Activated T-helper 1 cell treated with Interleukin-2 at 50 U/mL for 16 hours (primary cell): ENCODE data around the gene BICRA.
"Not testable (repeated sequence)": the region's sequence is repeated elsewhere in the genome, so short reads cannot be mapped to it uniquely, and the experiment has no call there.

Source experiments
- DNase-seq: peaks from one replicate; pipeline ENCODE4 v3.0.0-alpha.2; 2020; ENCODE audit warnings: low read depth

The BICRA gene

DNA sequence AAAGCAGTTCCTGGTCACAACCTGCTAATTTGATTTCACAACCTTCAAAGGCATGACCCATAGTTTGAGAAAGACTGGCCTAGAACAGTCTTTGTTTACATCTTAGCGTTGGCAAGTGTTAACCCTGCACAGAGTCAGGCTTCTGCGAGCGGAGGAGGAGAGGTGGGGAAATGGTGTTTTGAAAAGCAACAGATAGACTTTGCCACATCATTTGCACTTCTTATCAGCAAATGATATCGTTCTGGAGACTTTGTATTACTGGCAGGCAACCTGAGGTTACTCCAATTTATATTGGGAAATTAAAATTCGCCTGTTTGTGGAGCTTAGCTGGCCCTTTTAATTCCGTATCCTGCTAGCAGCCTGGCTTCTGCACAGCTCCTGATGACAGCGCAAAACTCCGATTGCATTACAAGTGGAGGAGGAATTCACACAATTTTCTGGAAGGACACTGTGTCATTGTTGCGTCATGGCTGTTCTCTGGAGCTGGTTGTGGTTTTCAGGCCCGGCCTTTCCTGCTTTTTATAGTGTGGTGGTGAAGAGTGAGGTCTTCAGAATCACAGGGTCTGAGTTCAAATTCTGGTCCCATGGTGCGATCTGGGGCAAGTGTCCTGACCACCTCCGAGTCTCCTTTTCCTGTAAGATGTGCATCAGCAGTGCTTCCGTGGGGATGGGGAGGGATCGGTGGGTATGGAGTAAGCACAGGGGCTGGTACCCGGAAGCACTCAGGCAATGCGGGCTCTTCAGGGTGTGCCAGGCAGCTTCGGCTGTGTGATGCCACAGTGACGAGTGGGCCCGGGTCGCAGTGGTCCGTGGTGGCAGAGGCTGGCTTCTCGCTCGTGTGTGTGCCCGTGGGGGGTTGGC, 55.2 kb downstream of the BICRA start:
- DNase-seq = no peak

DNA sequence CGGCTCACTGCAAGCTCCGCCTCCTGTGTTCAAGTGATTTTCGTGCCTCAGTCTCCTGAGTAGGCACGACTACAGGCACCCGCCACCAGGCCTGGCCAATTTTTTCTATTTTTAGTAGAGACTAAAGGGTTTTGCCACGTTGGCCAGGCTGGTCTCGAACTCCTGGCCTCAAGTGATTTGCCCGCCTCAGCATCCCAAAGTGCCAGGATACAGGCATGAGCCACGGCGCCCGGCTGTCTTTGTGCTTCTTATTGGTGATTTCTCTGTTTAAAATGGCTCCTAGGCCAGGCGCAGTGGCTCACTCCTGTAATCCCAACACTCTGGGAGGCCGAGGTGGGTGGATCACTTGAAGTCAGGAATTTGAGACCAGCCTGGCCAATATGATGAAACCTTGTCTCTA, 59.6 kb downstream of the BICRA start:
- not testable (repeated sequence) for DNase-seq

DNA sequence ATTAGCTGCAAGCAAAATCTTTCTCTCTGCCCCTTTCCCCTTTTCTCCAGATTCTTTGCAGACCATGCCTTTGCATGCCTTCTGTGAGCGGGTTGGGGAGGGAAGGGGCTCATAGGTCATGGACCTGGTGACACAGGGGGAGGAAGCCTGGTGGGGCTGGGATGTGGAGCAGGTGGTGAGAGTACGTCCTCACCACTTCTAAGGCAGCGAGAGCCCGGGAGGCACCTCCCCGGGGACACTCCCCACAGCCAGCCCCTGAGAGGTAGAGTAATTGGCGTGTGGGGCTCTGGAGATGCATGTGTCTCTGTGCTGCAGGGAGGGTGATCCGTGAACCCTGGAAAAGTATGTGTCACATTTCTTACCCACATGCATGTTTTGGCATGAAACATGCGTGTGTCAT, 61.8 kb downstream of the BICRA start:
- DNase-seq = no peak

DNA sequence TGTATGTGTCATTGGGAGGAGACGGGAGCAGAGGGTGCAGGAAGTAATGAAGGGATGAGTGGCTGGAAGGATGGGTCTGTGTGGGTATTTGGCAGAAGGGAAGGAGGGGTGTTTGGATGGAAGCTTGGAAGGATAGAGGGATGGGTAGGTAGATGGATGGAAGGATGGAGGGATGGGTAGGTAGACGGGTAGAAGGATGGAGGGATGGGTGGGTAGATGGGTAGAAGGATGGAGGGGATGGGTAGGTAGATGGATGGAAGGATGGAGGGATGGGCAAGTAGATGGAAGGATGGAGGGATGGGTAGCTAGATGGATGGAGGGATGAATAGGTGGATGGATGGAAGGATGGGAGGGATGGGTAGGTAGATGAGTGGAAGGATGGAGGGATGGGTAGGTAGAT, 62.6 kb downstream of the BICRA start:
- DNase-seq = no peak

DNA sequence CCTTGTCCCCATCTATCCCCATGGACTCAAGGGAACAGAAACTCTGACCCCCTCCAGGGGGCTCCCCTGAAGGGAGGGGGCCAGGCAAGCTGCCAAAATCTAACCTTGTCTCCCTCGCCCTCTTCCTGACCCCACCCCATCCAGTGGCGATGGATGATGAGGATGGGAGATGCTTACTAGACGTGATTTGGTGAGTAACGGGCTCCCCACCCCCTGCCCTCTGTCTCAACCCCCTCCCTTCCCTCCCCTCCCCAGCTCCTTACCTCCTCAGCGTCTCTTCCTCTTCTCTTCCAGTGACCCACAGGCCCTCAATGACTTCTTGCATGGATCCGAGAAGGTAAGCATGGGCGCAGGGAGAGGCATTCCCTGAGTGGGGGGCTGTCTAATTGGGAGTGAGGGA, 64.5 kb downstream of the BICRA start:
- no peak for DNase-seq

DNA sequence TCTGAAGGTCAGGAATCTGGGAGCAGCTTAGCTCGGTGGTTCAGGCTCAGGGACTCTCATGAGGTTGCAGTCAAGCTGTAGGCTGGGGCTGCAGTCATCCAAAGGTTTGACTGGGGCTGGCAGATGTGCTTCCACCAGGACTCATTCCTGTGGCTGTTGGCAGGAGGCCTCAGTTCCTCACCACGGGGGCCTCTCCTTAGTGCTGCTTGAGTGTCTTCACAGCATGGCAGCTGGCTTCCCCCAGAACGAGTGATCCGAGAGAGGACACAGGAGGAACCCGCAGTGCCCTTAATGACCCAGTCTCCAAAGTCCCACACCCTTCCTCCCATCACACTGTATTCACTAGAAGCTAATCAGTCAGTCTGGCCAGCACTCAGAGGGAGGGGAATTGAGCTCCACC, 65.6 kb downstream of the BICRA start:
- no peak for DNase-seq

DNA sequence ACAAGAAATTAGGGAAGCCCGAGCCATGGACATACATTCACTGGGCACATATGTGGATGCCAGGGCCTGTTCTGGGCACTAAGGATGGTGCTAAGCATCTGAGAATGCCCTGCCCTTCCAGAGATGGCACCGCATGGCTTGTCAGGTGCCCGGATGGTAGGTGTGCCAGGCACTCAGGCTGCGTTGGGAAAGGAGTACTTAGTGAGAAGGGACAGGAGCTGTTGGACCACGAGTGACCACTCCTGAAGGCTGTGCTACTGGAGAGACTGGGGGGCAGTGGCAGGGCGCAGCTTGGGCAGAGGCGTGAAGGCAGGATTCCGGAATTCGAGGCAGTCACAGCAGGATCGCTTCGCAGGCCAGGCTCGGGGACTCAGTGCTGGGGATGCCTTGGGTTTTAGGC, 66.3 kb downstream of the BICRA start:
- no peak for DNase-seq

DNA sequence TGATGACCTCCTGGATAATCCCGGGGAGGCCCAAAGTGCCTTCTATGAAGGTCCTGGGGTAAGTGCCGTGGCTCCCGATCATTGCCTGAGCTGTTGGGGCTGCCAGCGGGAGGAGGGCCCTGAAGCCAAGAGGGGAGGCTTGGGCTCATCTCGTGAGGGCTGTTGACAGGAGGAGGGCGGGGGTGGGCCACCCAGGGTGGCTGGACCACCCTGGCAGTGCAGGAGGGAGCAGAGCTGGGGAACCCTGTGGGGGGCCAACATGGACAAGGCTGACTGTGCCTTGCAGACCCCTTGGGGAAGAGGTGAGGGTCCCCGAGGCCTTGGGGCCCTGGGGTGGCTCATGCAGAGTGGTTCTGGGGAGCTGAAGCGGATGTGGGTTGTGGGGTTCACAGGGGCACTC, 66.9 kb downstream of the BICRA start:
- DNase-seq = no peak

DNA sequence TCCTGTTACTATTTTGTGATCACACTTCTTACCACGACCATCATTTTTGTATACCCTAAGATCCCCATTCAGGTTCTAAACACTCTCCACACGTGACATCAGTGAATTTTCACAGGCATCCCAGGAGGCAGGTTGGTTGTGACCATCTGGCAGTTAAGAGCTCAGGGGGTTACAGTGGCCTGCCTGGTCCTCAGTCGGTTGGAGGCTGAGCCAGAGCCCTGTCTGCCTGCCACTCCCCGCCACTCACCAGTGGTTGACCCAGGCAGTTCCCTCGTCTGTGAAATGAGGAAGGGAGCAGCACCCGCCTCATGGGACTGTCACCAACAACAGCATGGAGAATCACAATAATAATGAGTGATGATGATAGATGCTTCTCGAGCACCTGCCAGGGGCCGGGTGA, 67.9 kb downstream of the BICRA start:
- DNase-seq = no peak

DNA sequence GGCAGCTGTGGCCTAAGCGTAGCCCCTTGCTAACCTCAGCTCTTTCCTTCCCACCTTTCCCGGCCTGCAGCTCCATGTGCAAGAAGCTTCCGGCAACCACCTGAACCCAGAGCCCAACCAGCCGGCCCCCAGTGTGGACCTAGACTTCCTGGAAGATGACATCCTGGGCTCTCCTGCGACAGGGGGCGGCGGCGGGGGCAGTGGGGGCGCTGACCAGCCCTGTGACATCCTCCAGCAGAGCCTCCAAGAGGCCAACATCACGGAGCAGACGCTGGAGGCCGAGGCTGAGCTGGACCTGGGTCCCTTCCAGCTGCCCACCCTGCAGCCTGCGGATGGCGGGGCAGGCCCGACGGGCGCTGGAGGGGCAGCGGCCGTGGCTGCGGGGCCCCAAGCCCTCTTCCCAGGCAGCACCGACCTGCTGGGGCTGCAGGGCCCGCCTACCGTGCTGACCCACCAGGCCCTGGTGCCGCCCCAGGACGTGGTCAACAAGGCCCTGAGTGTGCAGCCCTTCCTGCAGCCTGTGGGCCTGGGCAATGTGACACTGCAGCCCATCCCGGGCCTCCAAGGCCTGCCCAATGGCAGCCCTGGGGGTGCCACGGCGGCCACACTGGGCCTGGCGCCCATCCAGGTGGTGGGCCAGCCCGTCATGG, 70.4 kb downstream of the BICRA start:
- DNase-seq = no peak

DNA sequence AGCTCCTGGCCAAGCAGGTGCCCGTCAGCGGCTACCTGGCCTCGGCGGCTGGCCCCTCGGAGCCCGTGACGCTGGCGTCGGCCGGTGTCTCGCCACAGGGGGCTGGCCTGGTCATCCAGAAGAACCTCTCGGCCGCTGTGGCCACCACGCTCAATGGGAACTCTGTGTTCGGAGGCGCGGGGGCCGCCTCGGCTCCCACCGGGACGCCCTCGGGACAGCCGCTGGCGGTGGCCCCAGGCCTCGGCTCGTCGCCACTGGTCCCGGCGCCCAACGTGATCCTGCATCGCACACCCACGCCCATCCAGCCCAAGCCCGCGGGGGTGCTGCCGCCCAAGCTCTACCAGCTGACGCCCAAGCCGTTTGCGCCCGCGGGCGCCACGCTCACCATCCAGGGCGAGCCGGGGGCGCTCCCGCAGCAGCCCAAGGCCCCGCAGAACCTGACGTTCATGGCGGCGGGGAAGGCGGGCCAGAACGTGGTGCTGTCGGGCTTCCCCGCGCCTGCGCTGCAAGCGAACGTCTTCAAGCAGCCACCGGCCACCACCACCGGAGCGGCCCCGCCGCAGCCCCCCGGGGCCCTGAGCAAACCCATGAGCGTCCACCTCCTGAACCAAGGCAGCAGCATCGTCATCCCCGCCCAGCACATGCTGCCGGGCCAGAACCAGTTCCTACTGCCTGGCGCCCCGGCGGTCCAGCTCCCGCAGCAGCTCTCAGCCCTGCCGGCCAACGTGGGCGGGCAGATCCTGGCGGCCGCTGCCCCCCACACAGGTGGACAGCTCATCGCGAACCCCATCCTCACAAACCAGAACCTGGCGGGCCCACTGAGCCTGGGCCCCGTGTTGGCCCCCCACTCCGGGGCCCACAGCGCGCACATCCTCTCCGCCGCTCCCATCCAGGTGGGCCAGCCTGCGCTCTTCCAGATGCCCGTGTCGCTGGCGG, 71.3 kb downstream of the BICRA start:
- DNase-seq = no peak

DNA sequence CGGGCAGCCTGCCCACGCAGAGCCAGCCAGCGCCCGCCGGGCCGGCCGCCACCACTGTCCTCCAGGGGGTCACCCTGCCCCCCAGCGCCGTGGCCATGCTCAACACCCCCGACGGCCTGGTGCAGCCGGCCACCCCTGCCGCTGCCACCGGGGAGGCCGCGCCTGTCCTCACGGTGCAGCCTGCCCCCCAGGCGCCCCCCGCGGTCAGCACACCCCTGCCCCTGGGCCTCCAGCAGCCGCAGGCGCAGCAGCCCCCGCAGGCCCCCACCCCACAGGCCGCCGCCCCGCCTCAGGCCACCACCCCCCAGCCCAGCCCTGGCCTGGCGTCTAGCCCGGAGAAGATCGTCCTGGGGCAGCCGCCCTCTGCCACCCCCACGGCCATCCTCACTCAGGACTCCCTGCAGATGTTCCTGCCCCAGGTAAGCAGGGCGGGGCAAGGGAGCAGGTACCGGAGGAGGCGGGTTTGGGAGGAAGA, 72.0 kb downstream of the BICRA start:
- DNase-seq = no peak

DNA sequence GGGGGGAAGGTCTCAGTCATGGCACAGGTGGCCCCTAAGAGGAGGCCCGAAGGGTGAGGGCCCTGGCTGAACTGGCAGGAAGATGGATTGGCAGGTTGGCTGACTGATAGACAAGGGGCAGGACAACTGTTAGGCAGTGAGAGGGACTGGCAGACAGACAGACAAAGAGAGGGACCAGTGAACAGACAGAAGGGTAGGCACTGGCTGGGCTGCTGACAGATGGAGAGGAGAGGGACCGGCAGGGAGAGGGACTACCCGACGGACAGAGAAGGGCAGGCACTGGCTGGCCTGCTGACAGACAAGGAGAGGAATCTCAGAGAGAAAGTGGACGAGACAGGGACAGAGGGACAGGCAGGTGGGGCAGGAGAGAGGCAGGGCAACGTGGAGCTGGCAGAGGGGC, 72.5 kb downstream of the BICRA start:
- no peak for DNase-seq

DNA sequence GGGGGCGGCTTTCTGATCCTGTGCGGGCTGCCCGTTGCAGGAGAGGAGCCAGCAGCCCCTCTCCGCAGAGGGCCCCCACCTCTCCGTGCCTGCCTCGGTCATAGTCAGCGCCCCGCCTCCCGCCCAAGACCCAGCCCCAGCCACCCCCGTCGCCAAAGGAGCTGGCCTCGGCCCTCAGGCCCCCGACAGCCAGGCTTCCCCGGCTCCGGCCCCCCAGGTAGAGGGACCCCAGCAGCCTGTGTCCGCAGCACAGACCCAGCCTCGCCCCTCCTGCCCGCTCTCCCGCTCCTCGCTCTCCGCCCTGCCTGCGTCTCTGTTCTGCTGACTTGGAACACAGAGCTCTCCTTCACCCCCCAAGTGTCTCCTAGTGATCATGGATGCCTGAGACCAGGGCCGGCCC, 73.0 kb downstream of the BICRA start:
- no peak for DNase-seq

DNA sequence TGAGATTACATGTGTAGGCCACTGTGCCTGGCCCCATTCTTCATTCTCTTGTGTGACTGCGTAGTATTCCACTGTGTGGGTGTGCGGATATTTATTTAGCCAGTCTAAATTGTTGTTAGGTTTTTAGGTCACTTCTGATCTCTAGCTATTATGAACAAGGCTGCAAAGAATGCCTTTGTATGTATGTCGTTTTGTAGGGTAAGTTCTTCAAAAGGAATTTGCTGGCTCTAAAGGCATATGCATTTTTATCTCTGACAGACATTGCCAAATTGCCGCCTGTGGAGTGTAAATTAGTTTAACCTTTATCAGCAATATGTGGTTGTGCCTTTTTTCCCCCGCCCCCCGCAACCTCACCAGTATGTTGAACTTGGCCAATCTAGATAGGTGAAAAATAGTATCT, 74.0 kb downstream of the BICRA start:
- DNase-seq = no peak

DNA sequence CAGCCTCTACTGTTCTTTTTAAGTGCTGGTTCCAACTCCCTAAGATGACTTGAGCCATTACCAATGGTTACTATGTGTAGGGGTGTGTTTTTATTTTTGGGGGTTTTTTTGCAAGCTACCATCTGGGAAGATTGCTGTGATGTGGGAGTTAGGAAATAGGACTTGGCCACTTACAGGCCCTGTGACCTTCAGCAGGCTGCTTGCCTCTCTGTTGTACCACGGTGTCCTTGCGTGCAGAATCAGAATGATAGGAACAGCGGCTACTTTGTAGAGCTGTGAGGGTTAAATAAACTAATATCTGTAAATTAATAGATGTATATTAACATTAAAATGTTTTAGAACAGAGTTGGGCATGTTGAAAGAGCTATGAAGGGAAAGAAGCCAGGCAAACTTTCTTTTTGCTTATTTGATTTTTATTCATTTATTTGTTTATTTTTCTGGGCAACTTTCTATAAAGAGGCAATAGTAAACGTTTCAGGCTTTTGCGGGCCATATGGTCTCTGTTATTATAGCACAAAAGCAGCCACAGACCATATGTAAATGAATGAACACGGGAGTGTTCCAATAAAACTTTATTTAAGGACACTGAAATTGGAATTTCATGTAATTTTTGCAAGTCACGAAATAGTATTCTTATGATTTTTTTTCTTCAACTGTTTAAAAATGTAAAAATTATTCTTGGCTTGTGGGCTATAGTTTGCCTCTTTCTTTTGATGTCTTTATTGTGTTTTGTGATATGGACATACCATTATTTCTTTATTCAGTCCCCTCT, 77.9 kb downstream of the BICRA start:
- DNase-seq = no peak

DNA sequence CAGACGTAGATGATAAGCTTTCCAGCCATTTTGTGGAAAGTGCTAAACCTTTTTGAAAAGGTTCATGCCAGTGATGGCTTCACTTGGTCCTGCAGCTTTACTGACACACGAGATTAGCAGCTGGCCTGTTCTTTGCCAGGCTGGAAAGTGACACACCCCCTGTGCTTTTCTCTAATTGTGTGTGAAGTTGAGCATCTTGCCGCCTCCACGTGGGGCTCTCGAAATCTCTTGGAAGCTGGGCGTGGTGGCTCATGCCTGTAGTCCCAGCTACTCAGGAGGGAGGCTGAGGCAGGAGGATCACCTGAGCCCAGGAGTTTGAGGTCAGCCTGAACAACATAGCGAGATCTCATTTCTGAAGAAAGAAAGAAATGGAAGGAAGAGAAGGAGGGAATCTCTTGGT, 79.0 kb downstream of the BICRA start:
- DNase-seq = no peak

DNA sequence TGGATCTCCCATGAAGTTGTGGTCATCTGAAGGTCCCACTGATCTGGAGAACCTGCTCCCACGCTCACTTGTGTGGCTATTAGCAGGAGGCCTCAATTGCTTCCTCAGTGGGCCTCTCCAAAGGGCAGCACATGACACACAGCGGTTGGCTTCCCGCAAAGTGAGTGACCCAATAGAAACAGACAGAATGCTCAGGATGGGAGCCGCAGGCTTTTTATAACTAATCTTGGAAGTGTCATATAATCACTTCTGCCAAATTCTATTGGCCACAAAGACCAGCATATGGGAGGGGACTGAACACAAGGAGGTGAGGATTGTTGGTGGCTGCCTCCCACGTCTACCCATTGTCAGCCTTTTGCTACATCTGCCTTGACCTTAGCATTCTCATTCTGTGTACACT, 82.2 kb downstream of the BICRA start:
- DNase-seq = no peak

DNA sequence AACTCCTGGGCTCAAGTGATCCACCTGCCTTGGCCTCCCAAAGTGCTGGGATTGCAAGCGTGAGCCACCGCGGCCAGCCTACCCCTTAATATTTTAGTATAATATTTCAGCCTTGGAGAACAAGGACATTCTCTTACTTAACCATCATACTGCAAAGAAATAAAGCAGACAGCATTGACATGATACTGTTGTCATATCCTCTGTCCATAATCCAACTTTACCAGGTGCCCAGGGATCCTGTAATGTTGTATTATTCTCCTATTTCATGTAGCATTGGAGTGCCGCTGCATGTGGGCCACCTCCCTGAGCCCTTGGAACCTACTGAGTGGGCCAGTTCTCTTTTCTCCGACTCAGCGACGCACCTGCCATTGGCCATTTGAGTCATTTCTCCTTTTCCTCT, 82.8 kb downstream of the BICRA start:
- no peak for DNase-seq

DNA sequence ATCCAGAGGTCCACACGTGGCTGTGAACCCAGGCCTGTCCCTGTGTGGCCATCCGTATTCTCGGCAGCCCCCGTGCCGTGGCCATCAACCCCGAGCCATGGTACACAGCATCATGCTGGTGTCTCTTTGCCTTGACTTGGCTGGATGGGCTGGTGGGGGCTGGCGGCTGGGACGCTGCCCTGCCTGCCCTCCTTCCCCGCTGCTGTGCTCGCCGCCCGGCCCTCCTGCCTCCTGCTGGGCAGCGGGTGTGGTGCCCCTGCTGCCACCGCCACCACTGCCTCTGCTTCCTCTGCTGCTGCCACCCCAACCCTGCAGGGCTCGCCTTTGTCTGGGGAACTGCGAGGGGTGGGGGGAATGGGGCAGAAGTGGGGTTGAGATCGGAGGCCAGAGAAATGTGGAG, 84.6 kb downstream of the BICRA start:
- no peak for DNase-seq

DNA sequence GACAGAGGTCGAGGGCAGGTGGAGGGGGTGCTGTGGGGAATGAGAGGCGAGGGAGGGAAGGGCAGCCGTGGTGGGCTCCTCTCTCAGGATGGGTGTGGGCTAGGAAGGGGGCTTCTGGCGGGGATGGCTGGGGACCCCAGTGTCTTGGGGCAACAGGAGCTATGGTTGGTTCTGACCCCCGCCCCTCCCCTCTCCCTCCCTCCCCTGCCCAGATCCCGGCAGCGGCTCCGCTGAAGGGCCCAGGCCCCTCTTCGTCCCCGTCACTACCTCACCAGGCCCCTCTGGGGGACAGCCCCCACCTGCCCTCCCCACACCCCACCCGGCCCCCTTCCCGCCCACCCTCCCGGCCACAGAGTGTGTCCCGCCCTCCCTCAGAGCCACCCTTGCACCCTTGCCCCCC, 85.0 kb downstream of the BICRA start:
- no peak for DNase-seq
